OCI-LY7 (cell line): ENCODE measurements around the gene TMEM273. TPM values are rescaled to one million over a fixed set of nuclear protein-coding genes. Genes with fewer than 3 reads are reported as not detected.

Source experiments
- BruUV-seq: library from RNA; stranded (reverse); fragments of 400-500 nt; replicated peaks from 2 replicates; lab custom pipeline; 2021; lab: Mats Ljungman, UMichigan
- CTCF ChIA-PET: fragments of 300-600 bp; sonication (Branson Sonifier 250); formaldehyde crosslinking; loops from one replicate; lab custom pipeline; 2022; ENCODE audit warnings: antibody characterized with exemption; ENCODE audit not compliant: unreplicated experiment; lab: Charles Lee
- POLR2A ChIA-PET: fragments of 300-600 bp; sonication (Branson Sonifier 250); formaldehyde crosslinking; loops from one replicate; lab custom pipeline; 2022; ENCODE audit warnings: antibody characterized with exemption; lab: Charles Lee
- DNase-seq: peaks from one replicate; pipeline ENCODE4 v3.0.0-alpha.2; 2015; ENCODE audit warnings: low spot score
- H2AFZ ChIP-seq: fragments of 200-600 bp; sonication (generic), shearing (Covaris generic); 2 replicates; pipeline ENCODE4 v1.6.1; 2014; ENCODE audit warnings: mild to moderate bottlenecking, antibody characterized with exemption, low read length, moderate library complexity
- H3K27ac ChIP-seq: fragments of 200-600 bp; sonication (generic); 2 replicates; pipeline ENCODE4 v1.5.1; 2014; ENCODE audit warnings: mixed run types, low read depth, mild to moderate bottlenecking, moderate library complexity, low read length, inconsistent platforms; ENCODE audit not compliant: poor library complexity, severe bottlenecking
- H3K36me3 ChIP-seq: fragments of 200-600 bp; sonication (generic); 2 replicates; pipeline ENCODE4 v1.6.1; 2014; ENCODE audit warnings: mild to moderate bottlenecking, antibody characterized with exemption, low read length, moderate library complexity, mixed read lengths; ENCODE audit not compliant: insufficient read depth
- H3K4me1 ChIP-seq: fragments of 200-600 bp; sonication (generic); 2 replicates; pipeline ENCODE4 v1.5.1; 2014; ENCODE audit warnings: mild to moderate bottlenecking, low read length; ENCODE audit not compliant: insufficient read depth, poor library complexity, severe bottlenecking
- H3K4me2 ChIP-seq: fragments of 200-600 bp; sonication (generic); 2 replicates; pipeline ENCODE4 v1.6.1; 2014; ENCODE audit warnings: mild to moderate bottlenecking, low read length
- H3K4me3 ChIP-seq: fragments of 200-600 bp; sonication (generic); 2 replicates; pipeline ENCODE4 v1.5.1; 2014; ENCODE audit warnings: mild to moderate bottlenecking, low read depth, low read length; ENCODE audit not compliant: poor library complexity, severe bottlenecking
- H3K79me2 ChIP-seq: fragments of 200-600 bp; sonication (generic); 2 replicates; pipeline ENCODE4 v1.6.1; 2016; ENCODE audit warnings: low read depth, mild to moderate bottlenecking, low read length, moderate library complexity, mixed read lengths; ENCODE audit not compliant: insufficient read depth
- H3K9me2 ChIP-seq: fragments of 200-600 bp; sonication (generic); 2 replicates; pipeline ENCODE4 v1.6.1; 2016; ENCODE audit warnings: mild to moderate bottlenecking, low read length, mixed read lengths; ENCODE audit not compliant: insufficient read depth
- H3K9me3 ChIP-seq: fragments of 200-600 bp; sonication (generic); 2 replicates; pipeline ENCODE4 v1.6.1; 2014; ENCODE audit warnings: mild to moderate bottlenecking, mixed run types, low read length, mixed read lengths
- H4K20me1 ChIP-seq: fragments of 200-600 bp; sonication (generic); 2 replicates; pipeline ENCODE4 v1.6.1; 2014; ENCODE audit warnings: mild to moderate bottlenecking, antibody characterized with exemption, low read length, moderate library complexity, mixed read lengths; ENCODE audit not compliant: insufficient read depth
- CTCF ChIP-seq: fragments of 200-600 bp; sonication (generic); conservative IDR thresholded peaks from 2 replicates; pipeline ENCODE4 v1.5.1; 2014; ENCODE audit warnings: mild to moderate bottlenecking, antibody characterized with exemption, low read length, moderate library complexity, mixed read lengths
- EZH2phosphoT487 ChIP-seq: fragments of 200-600 bp; sonication (generic); IDR thresholded peaks from 2 replicates; pipeline ENCODE4 v1.6.1; 2018; ENCODE audit warnings: low read depth, borderline replicate concordance, mild to moderate bottlenecking, mixed run types, antibody characterized with exemption, low read length, moderate library complexity, mixed read lengths
- intact Hi-C: fragments of 100-400 bp; cut with micrococcal nuclease; formaldehyde crosslinking; loops from one replicate; pipeline ENCODE4 v1.10.0; 2022; ENCODE audit not compliant: unreplicated experiment
- total RNA-seq, 2 experiments: library from RNA; depleted of rRNA in 1 of 2; stranded (reverse); fragments of >200 nt in 1 of 2; shearing (Covaris generic) in 1 of 2; gene quantifications; 2 replicates each; pipeline ENCODE4 v1.2.3, GENCODE V29; 2014 to 2022

Gene TMEM273
- total RNA-seq, 2 experiments from 2014 or later: 0.82 to 1.8 TPM

DNA sequence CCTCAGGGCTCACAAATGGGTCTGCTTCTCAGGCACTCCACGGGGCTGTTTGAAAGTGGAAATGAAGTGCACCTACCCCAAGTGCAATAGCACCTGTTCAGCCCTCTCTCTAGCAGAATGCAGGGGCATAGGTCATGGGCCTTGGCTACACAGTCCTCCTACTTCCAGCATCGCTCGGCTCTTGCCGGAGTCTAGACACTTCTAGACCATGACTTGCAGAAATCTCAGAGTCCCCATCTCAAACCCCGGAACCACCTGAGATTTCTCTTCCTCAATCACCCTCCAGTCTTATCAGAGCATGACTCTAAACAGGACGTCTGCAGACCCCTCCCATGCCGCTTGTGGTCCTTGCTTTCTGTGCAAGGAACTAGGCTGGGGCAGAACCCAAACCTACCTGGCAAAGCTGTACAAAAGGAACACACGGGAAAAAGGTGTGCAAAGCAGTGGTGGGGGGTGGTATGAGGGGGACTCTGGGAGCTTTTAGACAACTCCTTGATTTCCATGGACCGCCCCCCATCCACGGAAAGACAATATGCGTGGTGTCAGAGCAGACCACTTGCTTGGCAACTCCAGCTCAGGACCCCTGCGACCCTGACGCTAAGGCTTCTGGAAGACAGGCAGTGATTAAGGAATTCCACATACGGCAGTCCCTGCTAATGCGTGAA is 13.8 kb downstream of the TMEM273 start:
- Histone ChIP-seq H3K4me2 (0 out of 2 replicates have a peak overlapping the region, but pooled peaks have one; percentile 4), H3K4me1 (peaks cover 34% of the 10 kb centered on the region), H3K4me3 (no peak overlapping the region), H3K79me2 (no peaks in the 10 kb centered on the region), H4K20me1 (no peaks in the 10 kb centered on the region), H3K9me3 (no peaks in the 10 kb centered on the region), H3K27ac (no peak overlapping the region), H3K9me2 (no peaks in the 10 kb centered on the region), H2AFZ (no peak overlapping the region), H3K36me3 (no peaks in the 10 kb centered on the region)
- BruUV-seq: no TSS peak
- ChIA-PET POLR2A (interaction anchor here (0.7 to 1.1 kb wide), 2 partner anchors 12 to 99 kb away, joined by 3 read pairs; no protein-coding TSS in a partner anchor), CTCF (interaction anchor here (0.6 kb wide), 1 partner anchor 443 kb away, joined by 7 read pairs; no protein-coding TSS in a partner anchor)
- DNase-seq: peak; percentile 34
- intact Hi-C loops: no loop called here
- TF ChIP-seq CTCF (no peak), EZH2phosphoT487 (no peak)

DNA sequence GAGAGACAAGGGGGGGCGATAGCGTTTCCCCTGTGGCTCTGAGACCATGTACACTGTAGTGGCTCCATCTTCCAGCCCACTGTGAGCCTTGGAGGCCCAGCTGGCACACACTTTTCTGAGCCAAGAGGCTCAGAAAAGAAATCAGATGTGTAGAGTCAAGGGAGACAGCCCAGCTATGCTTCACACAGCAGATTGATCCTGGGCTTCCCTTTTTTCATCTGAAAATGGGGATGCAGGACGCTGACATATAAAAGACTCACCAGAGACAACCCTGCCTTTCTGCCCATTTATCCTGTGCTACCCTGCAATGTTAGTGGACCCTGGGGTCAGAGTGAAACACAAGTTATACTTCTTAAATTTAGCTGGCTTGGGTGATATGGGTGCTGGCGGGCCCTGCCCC is 14.3 kb downstream of the TMEM273 start:
- DNase-seq: no peak
- Histone ChIP-seq H3K36me3 (no peaks in the 10 kb centered on the region), H3K27ac (no peak overlapping the region), H3K4me2 (no peak overlapping the region), H3K4me3 (no peak overlapping the region), H3K9me3 (no peaks in the 10 kb centered on the region), H4K20me1 (no peaks in the 10 kb centered on the region), H3K79me2 (no peaks in the 10 kb centered on the region), H3K4me1 (peaks cover 30% of the 10 kb centered on the region), H2AFZ (no peak overlapping the region), H3K9me2 (no peaks in the 10 kb centered on the region)
- intact Hi-C loops: no loop called here
- ChIA-PET CTCF (interaction anchor here (0.6 kb wide), 1 partner anchor 442 kb away, joined by 7 read pairs; no protein-coding TSS in a partner anchor), POLR2A (interaction anchor here (0.7 kb wide), 1 partner anchor 98 kb away, joined by 3 read pairs; no protein-coding TSS in a partner anchor)
- BruUV-seq: no TSS peak
- TF ChIP-seq EZH2phosphoT487: no peak
- no peak for TF ChIP-seq CTCF
